ENCODE data around the gene ZFP62. TPM values are rescaled to one million over a fixed set of nuclear protein-coding genes. Genes with fewer than 3 reads are reported as not detected.

ZFP62 gene
- 8.9 to 11.0 TPM (median 9.7 TPM) in 5 replicates for total RNA-seq (2022; extraction: Qiagen RNA extraction)

GRCh38 chr5:180860887-180861822, at the start of gene ZFP62:
Gene ZFP62 (minus strand): TSS chr5:180861276. CDS start chr5:180861219, 57 bp downstream.

DNA sequence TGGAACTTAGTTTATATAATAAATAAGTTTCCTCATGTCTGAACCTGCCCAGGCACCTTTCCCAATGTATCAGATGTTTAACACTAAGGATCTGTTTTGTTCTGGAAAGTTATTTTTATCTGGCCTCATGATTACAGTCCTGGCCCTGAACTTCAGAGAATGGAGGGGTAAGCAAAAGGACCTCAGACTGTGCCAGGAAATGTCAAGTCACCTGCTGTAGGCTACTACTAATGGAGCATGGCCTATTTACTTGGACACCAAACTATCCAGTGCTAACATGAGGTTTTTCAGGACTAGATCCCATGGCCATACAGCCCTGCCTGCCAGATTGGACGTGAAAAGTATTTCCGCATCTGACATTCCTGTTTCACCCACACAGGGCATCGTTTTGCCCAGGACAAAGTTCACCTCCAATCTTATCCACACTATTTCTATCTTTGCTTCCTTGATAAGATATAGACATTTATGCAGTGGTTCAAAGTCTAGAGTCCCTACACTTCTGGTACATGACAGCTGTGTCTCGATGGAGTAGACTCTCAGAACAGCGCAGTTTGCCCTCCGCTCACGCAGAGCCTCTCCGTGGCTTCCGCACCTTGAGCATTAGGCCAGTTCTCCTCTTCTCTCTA, 37.7 kb upstream of the ZFP62 start, which contains the start of gene BTNL8:
Gene BTNL8 (plus strand): TSS at position 539 of the 626 bp plus-strand sequence. CDS start 152 bp downstream, outside the sequence.

GRCh38 chr5:180802325-180803180, 58.5 kb downstream of the ZFP62 start, which contains the start of gene MGAT1:
Gene MGAT1 (minus strand): TSS chr5:180802806. CDS start chr5:180792971, 9,835 bp downstream.

Other genes starting within 250 kb of the ZFP62 start
- 3.1 to 4.5 TPM (median 4.2 TPM) in 5 replicates for gene FLT4, start 211.7 kb downstream of the ZFP62 start, total RNA-seq (2022; extraction: Qiagen RNA extraction)
- not detected in 5 replicates for gene OR2Y1, start 121.2 kb downstream of the ZFP62 start, total RNA-seq (2022; extraction: Qiagen RNA extraction)
- 66.0 to 89.5 TPM (median 87.1 TPM) in 5 replicates for gene MGAT1, start 58.5 kb downstream of the ZFP62 start, total RNA-seq (2022; extraction: Qiagen RNA extraction)
- gene BTNL8, start 37.9 kb upstream of the ZFP62 start, total RNA-seq (2022; extraction: Qiagen RNA extraction) = not detected in 5 replicates
- gene BTNL3, start 127.6 kb upstream of the ZFP62 start, total RNA-seq (2022; extraction: Qiagen RNA extraction) = not detected in 5 replicates
- 0.73 to 1.3 TPM (median 0.95 TPM) in 5 replicates for gene BTNL9, start 179.0 kb upstream of the ZFP62 start, total RNA-seq (2022; extraction: Qiagen RNA extraction)

Measured in A549 treated with CORT108297 at 1 μM for 4 hours (cell line).